Ovary (tissue), 3 donors: ENCODE data around the gene SLC37A2.

Source experiments
- EP300 ChIP-seq: sonication (generic); formaldehyde crosslinking; IDR thresholded peaks from one replicate; pipeline ENCODE4 v1.6.1; 2017; ENCODE audit warnings: antibody characterized with exemption
- TF ChIP-seq, protein P1 (sequence below), 3 donors: fragments of 450-650 bp in 2 of 3; fragments of 200-600 bp in 1 of 3; IDR thresholded peaks; one replicate each; pipeline versions ENCODE4 v1.5.1 to v1.8.0; 2016 to 2022; ENCODE audit warnings: antibody characterized with exemption in 3 of 3, mild to moderate bottlenecking in 1 of 3
- donor health status: DM: no; HTN: no; CAD: no.

DNA sequence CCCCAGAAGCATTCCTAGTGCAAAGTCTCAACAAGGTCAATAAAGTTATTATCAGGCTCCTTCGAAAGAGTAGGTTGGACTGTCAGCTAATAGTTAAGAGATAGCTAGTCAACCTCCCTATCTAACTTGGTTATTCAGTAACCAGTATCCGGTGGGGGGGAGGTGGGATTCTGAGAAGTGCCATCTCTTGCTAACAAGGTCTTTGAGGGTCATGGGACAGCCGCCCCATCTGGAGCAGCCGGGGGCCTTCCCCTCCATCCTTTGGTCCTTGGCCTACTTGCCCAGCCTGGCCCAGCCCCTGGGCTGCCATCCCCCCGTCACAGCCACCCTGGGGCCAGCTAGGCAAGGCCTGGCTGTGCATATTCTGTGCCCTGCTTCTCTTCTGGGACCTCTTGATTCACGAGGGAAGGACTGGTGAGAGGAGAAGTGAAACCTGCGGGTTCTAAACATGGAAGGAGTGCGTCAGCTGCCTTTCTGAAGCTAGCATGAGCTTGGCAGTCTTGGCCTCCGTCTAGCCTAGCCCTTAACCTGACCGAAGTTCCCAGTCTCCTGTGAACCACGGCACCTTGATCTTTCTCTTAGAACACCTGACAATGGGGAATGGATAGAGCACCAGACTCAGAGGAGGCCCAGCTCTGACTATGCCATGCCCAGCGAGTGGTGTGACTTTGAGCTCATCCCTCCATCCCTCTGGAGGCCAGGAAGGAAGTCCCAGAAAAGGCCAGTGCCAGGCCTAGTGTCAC lies 9.3 kb downstream of the SLC37A2 start:
- TF ChIP-seq, protein P1, sequence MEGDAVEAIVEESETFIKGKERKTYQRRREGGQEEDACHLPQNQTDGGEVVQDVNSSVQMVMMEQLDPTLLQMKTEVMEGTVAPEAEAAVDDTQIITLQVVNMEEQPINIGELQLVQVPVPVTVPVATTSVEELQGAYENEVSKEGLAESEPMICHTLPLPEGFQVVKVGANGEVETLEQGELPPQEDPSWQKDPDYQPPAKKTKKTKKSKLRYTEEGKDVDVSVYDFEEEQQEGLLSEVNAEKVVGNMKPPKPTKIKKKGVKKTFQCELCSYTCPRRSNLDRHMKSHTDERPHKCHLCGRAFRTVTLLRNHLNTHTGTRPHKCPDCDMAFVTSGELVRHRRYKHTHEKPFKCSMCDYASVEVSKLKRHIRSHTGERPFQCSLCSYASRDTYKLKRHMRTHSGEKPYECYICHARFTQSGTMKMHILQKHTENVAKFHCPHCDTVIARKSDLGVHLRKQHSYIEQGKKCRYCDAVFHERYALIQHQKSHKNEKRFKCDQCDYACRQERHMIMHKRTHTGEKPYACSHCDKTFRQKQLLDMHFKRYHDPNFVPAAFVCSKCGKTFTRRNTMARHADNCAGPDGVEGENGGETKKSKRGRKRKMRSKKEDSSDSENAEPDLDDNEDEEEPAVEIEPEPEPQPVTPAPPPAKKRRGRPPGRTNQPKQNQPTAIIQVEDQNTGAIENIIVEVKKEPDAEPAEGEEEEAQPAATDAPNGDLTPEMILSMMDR (IDR thresholded peaks at IDR 0.05) = no peak
- TF ChIP-seq EP300 = no peak
